Measurements from ENCODE around the gene SHQ1.
"Not testable (repeated sequence)": the region's sequence is repeated elsewhere in the genome, so short reads cannot be mapped to it uniquely, and the experiment has no call there.

The SHQ1 gene

DNA sequence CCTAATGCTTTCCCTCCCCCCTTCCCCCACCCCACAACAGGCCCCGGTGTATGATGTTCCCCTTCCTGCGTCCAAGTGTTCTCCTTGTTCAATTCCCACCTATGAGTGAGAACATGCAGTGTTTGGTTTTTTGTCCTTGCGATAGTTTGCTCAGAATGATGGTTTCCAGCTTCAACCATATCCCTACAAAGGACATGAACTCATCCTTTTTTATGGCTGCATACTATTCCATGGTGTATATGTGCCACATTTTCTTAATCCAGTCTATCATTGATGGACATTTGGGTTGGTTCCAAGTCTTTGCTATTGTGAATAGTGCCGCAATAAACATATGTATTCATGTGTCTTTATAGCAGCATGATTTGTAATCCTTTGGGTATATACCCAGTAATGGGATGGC, 137.8 kb downstream of the SHQ1 start:
- DNase-seq, result not testable (repeated sequence)

DNA sequence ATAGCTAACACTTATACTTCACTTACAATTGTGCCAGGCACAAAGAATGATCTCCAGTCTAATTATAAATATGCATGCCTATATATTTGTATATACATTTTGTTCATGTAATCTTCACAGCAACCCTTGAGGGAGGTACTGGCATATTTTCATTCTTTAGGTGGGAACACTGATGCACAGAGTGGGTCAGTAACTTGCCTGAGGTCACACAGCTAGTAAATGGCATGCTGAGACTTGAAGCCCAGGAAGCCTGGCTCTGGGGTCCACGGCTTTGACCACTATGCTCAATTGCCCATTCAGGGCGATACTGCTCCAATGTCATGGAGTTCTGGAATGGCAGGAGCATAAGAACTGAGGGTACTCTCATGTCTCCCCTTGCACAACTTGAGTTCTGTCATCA, 139.8 kb downstream of the SHQ1 start:
- no peak for DNase-seq

DNA sequence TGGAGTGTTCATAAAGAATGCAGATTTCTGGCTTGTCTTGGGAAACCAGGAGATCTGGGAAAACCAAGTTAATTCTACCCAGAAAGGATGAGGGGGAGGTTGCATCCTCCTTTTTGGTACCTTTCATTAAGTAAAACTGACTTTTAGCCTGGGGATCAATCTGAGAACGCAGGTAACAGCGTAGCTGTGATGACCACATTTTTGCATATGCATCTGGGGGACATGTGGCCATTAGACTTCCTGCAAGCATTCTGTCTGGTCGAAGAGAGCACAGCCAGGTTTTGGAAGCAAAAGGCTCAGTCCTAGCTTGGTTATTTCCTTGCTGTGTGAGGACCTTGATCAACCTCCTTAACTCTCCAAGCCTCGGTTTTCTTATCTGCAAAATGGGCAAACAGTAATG, 145.2 kb downstream of the SHQ1 start:
- no peak for DNase-seq

DNA sequence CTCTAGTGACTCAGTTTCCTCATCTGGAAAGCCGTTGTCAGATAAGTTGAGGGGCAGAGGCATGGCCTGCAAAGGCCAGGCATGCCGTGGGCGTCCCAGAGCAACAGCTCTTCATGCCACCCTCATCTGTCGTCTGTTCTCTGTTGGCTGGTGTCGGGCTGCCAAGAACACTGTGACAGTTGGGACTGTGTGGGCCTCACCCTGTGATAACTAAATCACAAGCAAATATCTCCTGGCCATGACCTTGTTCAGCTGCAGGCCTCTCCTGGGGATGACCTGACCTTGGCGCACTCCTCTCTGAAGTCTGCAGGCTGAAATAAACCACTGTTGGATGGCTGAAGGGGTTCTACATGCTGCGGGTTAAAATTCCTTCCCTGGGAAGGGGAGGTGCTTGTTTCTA, 145.9 kb downstream of the SHQ1 start:
- no peak for DNase-seq

DNA sequence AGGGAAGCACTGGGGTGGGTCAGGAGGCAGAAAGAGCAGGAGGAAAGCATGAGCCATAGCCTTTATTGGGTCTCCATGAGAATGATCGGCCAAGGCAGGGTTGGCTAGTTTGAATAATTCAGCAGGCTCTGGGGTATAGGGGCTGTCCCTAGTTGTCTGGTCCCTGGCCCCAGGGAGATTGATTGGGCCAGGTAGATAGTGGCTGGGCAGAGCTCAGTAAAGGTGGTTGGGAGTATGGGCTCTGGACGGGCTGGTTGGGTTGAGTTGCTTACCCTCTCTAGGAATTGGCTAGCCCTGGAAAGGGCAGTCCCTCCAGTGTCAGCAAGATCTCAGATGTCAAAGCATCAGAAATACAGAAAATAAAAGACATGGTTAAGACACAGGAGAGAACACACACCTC, 148.1 kb downstream of the SHQ1 start:
- no peak for DNase-seq

DNA sequence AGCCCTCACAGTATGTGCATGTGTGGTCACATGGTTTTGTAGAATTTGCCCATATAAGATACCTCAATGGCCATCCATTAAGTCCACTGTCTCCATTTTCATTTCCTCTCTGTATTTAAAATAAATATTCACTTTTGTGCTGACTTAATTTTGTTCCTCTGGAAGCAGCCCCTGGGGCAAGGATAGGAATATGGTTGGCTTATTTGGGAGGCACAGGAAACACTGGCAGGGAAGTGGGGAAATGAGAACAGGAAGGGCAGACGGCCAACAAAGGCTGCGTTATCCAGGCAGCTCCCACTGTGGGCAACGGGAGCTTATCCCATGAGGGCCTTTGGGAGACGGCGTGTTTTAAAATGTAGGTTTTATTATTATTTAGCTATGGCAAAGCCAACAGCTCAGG, 148.6 kb downstream of the SHQ1 start:
- no peak for DNase-seq

Measured in suppressor macrophage (primary cell).